Stimulated activated CD8-positive, alpha-beta memory T cell treated with anti-CD3 and anti-CD28 coated beads, Interleukin-12 subunit alpha, Interleukin-12 subunit beta, amount 100 ng/mL, for 1 hour (primary cell): ENCODE results near the gene OR2M5.

Experiments used
- DNase-seq: peaks from one replicate; pipeline ENCODE4 v3.0.0-alpha.2; 2020; ENCODE audit warnings: low read depth

Gene OR2M5, protein sequence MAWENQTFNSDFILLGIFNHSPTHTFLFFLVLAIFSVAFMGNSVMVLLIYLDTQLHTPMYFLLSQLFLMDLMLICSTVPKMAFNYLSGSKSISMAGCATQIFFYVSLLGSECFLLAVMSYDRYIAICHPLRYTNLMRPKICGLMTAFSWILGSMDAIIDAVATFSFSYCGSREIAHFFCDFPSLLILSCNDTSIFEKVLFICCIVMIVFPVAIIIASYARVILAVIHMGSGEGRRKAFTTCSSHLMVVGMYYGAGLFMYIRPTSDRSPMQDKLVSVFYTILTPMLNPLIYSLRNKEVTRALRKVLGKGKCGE

DNA sequence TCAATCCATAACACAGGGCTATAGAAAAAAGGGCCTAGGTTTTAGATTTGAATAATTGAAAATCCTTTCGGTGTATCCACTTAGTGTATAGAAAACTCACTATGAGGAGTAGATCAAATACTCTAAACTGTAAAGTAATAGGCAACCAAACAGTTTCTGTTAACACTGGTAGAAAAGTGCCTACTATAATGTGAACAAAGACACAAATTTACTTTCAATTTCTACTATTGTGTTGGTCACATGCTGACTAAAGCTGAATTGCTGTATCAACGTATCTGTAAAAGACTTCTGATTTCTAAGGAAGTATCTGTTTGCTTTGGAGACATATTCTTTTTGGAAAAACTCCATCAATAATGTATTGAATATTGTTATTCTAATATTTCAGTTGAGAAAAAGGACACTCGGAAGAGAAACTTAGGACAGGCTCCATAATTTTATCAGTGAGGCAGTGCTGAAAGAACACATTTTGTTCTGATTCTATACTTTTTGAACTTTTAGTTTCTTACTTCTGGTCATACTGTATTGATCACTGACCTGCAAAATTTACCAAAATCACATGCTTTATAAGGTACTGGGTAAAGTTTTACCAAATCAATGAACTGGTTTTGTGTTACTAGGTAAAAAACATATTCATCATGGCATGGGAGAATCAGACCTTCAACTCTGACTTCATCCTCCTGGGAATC, at the start of gene OR2M5:
TSS of gene OR2M5 (plus strand) at position 636 of the 686 bp plus-strand sequence. CDS start at position 636, 0 bp downstream.
- no peak for DNase-seq

DNA sequence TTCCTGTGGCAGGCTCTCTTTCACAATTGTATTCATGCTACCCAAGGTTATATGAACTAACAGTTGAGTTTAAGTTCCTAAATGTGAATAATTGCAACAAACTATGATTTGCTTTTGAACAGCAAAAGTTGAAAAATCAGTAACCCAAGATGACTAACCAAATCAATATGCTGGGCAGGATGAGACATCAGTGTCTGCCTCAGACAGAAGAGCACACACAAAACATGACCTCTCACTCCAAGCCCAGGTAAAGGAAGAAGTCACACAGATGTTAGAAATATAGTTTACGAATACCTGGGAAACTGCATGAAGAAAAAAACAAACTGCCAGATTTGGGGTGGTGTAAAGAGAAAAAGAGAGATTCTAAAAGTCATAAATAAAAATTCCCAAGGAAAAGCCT, 46.4 kb upstream of the OR2M5 start:
- DNase-seq, result no peak

DNA sequence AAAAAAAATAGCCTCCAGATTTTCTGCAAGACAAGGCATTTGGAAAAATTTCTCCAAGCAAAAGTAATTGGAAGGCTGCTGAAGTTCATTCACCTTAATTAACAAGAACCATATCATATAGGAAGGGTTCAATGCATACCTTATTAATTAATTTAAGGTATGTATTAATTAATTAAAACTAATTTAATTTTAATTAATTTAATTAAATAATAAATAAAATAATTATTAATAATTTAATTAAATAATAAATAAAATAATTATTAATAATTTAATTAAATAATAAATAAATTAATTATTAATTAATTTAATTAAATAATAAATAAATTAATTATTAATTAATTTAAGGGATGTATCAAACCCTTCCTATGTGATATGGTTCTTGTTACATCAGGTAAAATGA, 42.1 kb upstream of the OR2M5 start:
- no peak for DNase-seq

DNA sequence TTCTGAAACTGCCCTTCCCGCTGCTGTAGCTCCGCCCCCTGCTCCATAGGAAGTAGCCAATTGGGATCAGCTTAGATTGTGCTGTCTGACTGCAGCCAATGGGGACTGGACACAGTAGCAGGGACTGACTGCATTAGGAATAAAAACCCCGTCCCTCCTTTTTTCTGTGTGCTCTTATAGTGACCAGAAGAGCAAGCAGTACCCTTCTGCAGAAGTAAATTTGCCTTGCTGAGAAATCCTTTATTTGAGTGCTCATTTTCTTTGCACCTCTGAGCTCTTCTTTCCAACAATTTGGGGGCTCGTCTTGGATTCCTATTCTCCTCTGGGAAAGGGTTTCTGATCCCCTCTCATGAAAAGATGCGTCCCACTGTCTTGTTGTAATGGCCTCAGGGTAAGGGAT, 33.8 kb upstream of the OR2M5 start:
- DNase-seq, result no peak

DNA sequence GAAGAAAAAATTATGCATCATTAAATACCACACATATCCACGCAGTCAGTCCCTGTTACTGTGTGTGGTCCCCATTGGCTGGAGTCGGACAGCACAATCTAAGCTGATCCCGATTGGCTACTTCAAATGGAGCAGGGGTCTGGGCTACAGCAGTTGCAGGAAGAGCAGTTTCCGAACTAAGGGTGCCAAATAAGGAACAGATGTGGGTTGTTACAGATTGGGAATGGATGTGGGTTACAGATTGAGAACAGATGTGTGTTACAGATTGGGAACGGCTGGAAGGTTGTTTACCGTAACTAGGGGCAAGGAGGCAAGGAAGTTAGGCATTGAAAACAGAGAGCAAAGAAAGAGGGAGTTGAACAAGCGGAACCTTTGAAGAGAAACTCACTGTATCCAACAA, 30.1 kb upstream of the OR2M5 start:
- DNase-seq, result no peak

DNA sequence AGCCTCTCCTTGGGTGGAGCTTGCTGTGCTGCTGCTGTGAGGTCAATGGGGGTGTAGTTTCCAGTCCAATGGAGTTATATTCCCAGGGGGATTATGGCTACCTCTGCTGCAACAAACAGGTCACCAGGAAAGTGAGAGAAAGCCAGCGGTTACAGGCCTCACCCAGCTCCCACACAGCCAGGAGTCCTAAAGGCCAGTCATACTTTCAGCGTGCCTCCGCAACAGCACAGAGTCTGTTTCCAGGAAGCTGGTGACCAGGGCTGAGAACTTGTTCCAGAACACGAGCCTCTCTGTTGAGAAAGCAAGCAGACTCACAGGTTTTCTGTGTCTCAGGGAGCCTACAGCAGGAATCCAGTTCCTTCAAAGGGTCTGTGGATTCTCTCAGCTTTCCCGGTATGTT, 17.3 kb upstream of the OR2M5 start:
- no peak for DNase-seq

DNA sequence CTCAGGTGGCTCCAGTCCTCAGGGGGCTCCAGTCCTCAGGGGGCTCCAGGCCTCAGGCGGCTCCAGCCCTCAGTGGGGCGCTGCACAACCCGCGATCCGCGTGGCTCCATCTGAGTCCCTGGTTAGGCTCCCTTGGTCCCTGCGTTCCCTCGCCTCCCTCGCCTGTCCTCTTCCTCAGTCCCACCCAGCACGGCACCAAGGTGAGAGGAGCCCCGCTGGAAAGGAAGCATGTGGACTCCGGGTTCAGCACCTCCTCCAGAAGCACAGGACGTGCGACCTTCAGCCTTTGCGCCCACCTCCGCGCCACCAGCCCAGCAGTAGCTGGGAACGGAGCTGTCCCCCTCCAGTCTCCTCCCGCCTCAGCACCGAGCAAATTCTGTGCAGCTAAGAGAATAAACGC, 8.1 kb upstream of the OR2M5 start:
- no peak for DNase-seq

DNA sequence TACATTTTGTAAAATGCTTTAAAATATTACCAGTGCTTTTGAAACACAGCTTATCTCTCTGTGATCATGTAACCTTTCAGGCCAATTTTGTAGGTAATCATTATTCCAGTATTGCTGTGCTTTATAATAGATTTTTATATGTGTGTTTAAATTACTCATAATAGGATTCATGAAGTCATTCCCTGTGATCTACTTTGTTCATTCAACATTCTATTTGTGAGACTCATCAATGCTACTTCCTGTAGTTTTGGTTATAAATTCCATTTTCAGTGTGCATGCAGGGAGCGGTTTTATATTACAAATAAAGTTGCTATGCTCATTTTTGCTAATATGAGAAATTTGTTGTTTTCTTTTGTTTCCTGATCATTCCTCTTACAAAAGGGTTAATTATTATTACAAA, 4.1 kb upstream of the OR2M5 start:
- DNase-seq, result no peak

DNA sequence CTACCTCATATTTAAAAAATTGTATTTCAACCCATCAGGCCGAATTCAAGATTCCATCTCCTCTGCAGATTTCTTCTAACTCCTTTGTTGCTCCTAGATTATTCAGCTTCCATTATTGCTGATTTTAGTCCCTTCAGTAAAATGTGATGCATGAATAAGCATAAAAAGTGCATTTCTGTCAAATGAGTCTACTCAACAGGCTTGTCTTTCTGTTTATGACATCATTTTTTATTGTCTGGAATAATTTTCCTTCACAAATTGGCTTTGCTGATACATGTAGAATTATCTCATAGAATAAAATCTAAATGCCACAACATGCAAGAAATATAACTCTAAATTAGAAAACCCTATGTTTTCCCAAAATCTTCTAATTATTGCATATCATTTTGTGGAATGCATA, 1.6 kb upstream of the OR2M5 start:
- DNase-seq, result no peak

DNA sequence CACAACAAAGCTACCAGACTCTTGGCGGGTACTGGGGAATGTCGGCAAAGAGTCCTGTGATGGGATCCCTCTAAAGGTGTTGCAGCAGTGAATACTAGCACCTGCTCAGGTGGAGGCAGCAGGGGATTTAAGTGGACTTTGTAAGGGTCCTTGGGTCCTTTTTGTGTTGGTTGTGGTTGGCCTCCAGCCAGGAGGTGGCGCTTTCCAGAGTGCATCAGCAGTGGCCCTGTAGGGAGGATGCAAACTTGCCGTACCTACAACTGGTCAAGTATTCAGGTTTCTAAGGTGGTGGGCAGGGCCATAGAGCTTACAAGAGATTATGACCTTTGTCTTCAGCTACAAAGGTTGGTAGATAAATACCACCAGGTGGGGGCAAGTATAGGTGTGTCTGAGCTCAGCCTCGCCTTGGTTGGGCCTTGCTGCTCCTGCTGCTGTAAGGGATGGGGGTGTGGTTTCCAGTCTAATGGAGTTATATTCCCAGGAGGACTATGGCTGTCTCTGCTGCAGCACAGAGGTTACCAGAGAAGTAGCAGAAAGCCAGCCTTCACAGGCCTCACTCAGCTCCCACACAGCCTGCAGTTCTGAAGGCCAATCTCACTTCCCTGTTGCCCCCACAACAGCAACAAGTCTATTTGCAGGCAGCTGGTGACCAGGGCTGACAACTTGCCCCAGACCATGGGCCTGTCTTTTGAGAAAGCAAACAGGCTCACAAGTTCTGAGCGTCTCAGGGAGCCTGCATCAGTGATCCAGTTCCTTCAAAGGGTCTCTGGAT, 7.3 kb downstream of the OR2M5 start:
- DNase-seq, result no peak

DNA sequence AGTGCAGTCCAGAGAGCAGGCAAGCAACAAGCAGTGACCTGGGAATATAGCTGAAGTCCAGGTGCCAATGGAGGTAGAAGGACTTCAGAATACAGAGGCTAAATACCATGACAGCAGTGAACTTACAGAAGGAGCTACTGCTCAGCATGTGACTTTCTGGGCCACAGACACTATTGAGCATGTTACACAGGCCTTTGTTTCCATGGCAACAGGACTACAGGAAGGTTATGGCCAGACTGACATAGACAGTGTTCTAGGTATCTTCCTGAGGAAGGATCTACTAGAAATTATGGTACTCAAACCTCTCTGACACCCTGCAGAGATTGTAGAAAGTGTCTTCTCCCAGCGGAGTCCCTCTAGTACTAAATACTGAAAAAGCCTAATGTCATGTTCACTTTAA, 11.0 kb downstream of the OR2M5 start:
- DNase-seq, result no peak

DNA sequence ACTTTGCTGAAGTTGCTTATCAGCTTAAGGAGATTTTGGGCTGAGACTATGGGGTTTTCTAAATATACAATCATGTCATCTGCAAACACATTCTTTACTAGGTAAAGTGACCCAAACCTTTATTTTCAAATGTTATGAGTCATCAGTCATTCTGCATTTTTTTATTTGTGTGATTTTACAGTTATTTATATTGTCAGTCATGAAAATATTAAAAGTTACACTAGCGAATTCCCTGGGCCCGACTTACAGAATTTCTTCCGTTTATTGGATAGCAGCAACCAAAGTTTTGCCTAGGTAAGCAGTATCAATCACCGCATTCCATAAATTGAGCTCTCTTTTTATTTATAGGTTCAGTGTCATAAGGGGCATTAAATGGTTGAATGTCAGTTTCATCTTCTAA, 13.8 kb downstream of the OR2M5 start:
- DNase-seq, result no peak

DNA sequence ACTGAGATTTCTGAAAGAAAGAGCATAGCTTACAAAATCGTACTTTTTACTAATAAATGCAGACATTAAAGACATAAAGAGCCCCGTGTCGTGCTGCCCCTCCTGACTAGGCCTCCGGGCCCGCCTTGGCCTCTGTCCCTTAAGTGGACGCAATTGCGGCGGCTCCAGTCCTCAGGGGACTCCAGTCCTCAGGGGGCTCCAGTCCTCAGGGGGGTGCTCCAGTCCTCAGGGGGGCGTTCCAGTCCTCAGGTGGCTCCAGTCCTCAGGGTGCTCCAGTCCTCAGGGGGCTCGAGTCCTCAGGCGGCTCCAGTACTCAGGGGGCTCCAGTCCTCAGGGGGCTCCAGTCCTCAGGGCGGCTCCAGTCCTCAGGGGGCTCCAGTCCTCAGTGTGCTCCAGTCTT, 19.1 kb downstream of the OR2M5 start:
- no peak for DNase-seq

DNA sequence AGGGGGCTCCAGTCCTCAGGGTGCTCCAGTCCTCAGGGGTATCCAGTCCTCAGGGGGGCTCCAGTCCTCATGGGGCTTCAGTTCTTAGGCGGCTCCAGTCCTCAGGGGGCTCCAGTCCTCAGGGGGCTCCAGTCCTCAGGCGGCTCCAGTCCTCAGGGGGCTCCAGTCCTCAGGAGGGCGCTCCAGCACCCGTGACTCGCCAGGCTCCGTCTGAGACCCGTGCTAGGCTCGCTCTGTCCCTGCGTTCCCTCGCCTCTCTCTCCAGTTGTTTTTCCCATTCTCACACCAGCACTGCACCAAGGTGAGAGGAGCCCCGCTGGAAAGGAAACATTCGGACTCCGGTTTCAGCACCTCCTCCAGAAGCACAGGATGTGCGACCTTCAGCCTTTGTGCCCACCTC, 20.2 kb downstream of the OR2M5 start:
- no peak for DNase-seq

DNA sequence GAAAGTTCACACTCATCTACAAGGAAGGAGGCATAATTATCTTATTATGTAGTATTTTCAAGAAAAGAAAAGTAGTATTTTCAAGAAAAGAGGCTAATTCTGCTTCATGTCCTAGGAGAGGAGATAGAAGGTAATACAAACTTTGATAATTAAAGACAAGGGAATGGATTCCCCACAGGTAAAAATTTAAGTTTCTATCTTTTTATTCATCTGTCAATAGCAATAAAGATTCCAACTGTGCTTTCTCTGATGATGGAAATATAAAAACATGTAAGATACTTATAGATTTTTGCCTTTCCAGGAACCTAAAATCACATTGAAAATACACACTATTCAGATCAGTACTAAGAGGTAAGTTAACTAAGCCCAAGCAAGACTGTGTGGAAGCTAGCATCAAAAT, 29.6 kb downstream of the OR2M5 start, which contains the start of gene OR2M2:
TSS of gene OR2M2 (plus strand) at position 301 of the 400 bp plus-strand sequence. CDS start 5,165 bp downstream, outside the sequence.
- no peak for DNase-seq

DNA sequence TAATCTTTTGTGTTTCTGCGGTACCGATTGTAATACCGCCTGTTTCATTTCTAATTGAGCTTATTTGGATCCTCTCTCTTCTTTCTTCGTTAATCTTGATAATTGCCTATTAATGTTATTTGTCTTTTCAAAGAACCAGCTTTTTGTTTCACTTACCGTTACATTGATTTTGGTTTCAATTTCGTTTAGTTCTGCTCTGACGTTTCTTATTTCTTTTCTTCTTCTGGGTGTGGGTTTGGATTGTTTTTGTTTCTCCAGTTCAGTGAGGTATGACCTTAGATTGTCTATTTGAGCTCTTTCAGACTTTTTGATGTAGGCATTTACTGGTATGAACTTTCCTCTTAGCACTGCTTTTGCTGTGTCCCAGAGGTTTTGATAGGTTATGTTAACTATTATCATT, 39.0 kb downstream of the OR2M5 start:
- DNase-seq, result no peak

DNA sequence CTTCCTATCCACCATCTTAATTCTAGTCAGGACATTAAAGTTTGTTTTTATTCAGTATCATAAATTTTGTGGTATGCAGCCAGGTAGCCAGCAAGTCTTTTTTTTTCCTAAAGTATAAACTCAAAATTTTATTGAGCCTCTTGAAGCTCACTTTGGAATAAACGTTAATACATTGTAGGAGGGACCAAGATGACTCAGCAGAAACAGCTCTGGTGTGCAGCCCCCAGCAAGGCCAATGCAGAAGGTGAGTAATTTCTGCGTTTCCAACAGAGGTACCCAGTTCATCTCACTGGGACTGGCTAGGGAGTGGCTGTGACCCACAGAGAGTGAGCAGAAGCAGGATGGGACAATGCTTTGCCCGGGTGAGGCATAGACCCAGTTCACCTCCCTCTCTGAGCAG, 42.4 kb downstream of the OR2M5 start:
- DNase-seq, result no peak

DNA sequence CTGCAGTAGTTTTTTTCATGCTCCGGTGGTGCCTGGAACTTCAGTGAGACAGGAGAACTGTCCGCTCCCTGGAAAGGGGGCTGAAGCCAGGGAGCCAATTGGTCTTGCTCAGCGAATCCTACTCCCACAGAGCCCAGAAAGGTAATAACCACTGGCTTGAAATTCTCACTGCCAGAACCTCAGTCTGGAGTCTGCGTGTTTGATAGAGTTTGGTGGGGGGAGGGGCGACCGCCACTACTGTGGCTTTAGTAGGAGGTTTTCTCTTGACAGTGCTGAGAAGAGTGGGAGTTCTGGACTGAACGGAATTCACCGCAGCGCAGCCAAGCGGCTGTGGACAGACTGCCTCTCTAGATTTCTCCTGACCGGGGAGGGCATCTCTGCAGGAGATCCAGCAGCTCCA, 44.1 kb downstream of the OR2M5 start:
- DNase-seq, result no peak

DNA sequence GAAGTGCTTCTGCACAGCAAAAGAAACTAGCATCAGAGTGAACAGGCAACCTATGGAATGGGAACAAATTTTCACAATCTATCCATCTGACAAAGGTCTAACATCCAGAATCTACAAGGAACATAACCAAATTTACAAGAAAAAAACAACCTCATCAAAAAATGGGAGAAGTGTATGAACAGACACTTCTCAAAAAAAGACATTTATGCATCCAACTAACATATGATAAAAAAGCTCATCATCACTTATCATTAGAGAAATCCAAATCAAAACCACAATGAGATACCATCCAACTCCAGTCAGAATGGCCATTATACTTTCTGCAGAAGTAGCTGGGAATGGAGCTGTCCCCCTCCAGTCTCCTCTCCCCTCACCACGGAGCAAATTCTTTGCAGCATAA, 49.2 kb downstream of the OR2M5 start:
- DNase-seq, result no peak
